IMR-90 (cell line): ENCODE data around the gene CD28. TPM values are rescaled to one million over a fixed set of nuclear protein-coding genes. Genes with fewer than 3 reads are reported as not detected.

Experiments
- ATAC-seq: fragments of 200-7000 bp; cut with Tn5 transposase; 2 replicates; pipeline ENCODE4 v1.9.1; 2020; ENCODE audit warnings: low read depth, mild to moderate bottlenecking, moderate library complexity
- BruUV-seq: library from RNA; stranded (reverse); fragments of 400-500 nt; replicated peaks from 2 replicates; lab custom pipeline; 2021; lab: Mats Ljungman, UMichigan
- CTCF ChIA-PET: fragments of 300-600 bp; formaldehyde crosslinking; extraction: SDS; loops from one replicate; lab custom pipeline; 2021; ENCODE audit warnings: antibody characterized with exemption; lab: Yijun Ruan, JAX
- POLR2A ChIA-PET: fragments of 300-600 bp; sonication (Branson Sonifier 250); formaldehyde crosslinking; loops from one replicate; lab custom pipeline; 2022; ENCODE audit warnings: antibody characterized with exemption; ENCODE audit not compliant: unreplicated experiment; lab: Charles Lee
- DNase-seq: peaks from one replicate; pipeline ENCODE4 v3.0.0; 2013
- H2AFZ ChIP-seq: replicated peaks from 2 replicates; pipeline ENCODE3; 2013; ENCODE audit warnings: low read length, mild to moderate bottlenecking; ENCODE audit not compliant: poor library complexity
- H2AK5ac ChIP-seq: 2 replicates; pipeline ENCODE4 v1.6.1; 2013; ENCODE audit warnings: low read depth, low read length, inconsistent platforms
- H2AK9ac ChIP-seq: replicated peaks from 2 replicates; pipeline ENCODE3; 2013; ENCODE audit warnings: mild to moderate bottlenecking, low read depth, low read length, moderate library complexity; ENCODE audit not compliant: poor library complexity
- H2BK120ac ChIP-seq: 2 replicates; pipeline ENCODE4 v1.6.1; 2013; ENCODE audit warnings: low read depth, low read length, inconsistent platforms
- H2BK15ac ChIP-seq: 3 replicates; pipeline ENCODE4 v1.6.1; 2013; ENCODE audit warnings: low read depth, low read length, inconsistent platforms
- H2BK20ac ChIP-seq: 2 replicates; pipeline ENCODE4 v1.6.1; 2013; ENCODE audit warnings: low read depth, mild to moderate bottlenecking, inconsistent platforms, low read length, moderate library complexity
- H2BK5ac ChIP-seq: 2 replicates; pipeline ENCODE4 v1.6.1; 2013; ENCODE audit warnings: mild to moderate bottlenecking, low read depth, low read length, inconsistent platforms; ENCODE audit not compliant: poor library complexity, severe bottlenecking
- H3K14ac ChIP-seq: replicated peaks from 2 replicates; pipeline ENCODE4 v1.6.1; 2013; ENCODE audit warnings: low read depth, low read length, inconsistent platforms
- H3K18ac ChIP-seq: 2 replicates; pipeline ENCODE4 v1.6.1; 2013; ENCODE audit warnings: low read depth, low read length, control low read depth
- H3K23ac ChIP-seq: 2 replicates; pipeline ENCODE4 v1.6.1; 2013; ENCODE audit warnings: low read depth, low read length, inconsistent platforms
- H3K27ac ChIP-seq: 2 replicates; pipeline ENCODE4 v1.5.1; 2013; ENCODE audit warnings: mild to moderate bottlenecking, control low read depth, low read length; ENCODE audit not compliant: insufficient read depth
- H3K27me3 ChIP-seq: 2 replicates; pipeline ENCODE4 v1.6.1; 2013; ENCODE audit warnings: low read length; ENCODE audit not compliant: control insufficient read depth, insufficient read depth
- H3K36me3 ChIP-seq: 2 replicates; pipeline ENCODE4 v1.6.1; 2013; ENCODE audit warnings: low read length, mixed read lengths; ENCODE audit not compliant: control insufficient read depth, insufficient read depth
- H3K4ac ChIP-seq: 2 replicates; pipeline ENCODE4 v1.6.1; 2013; ENCODE audit warnings: low read depth, low read length, inconsistent platforms
- H3K4me1 ChIP-seq: 2 replicates; pipeline ENCODE4 v1.6.1; 2013; ENCODE audit warnings: low read length, mixed read lengths; ENCODE audit not compliant: control insufficient read depth, insufficient read depth
- H3K4me2 ChIP-seq: 2 replicates; pipeline ENCODE4 v1.6.1; 2013; ENCODE audit warnings: low read depth, mild to moderate bottlenecking, control low read depth, low read length, moderate library complexity
- H3K4me3 ChIP-seq: 2 replicates; pipeline ENCODE4 v1.5.1; 2013; ENCODE audit warnings: low read depth, mild to moderate bottlenecking, control low read depth, low read length, moderate library complexity; ENCODE audit not compliant: insufficient read depth
- H3K56ac ChIP-seq: 2 replicates; pipeline ENCODE4 v1.6.1; 2013; ENCODE audit warnings: low read length, inconsistent platforms; ENCODE audit not compliant: insufficient read depth; ENCODE audit errors: extremely low read depth
- H3K79me1 ChIP-seq, 2 experiments: 2 replicates each; pipeline ENCODE4 v1.6.1; 2013; ENCODE audit warnings: low read length in 2 of 2, inconsistent platforms in 1 of 2, low read depth in 1 of 2
- H3K9ac ChIP-seq: 2 replicates; pipeline ENCODE4 v1.6.1; 2013; ENCODE audit warnings: low read depth, low read length, control low read depth
- H3K9me1 ChIP-seq: 2 replicates; pipeline ENCODE4 v1.6.1; 2013; ENCODE audit warnings: low read length, inconsistent platforms; ENCODE audit not compliant: insufficient read depth
- H3K9me3 ChIP-seq: 2 replicates; pipeline ENCODE4 v1.6.1; 2013; ENCODE audit warnings: low read length; ENCODE audit not compliant: control insufficient read depth, insufficient read depth
- H4K20me1 ChIP-seq: 2 replicates; pipeline ENCODE4 v1.6.1; 2013; ENCODE audit warnings: low read length, inconsistent platforms; ENCODE audit not compliant: insufficient read depth
- H4K5ac ChIP-seq: 2 replicates; pipeline ENCODE4 v1.6.1; 2013; ENCODE audit warnings: mild to moderate bottlenecking, low read depth, low read length, control low read depth
- H4K8ac ChIP-seq, 2 experiments: 2 replicates each; pipeline ENCODE4 v1.6.1; 2013; ENCODE audit warnings: low read depth in 2 of 2, low read length in 2 of 2, control low read depth in 1 of 2, inconsistent platforms in 1 of 2
- H4K91ac ChIP-seq: 2 replicates; pipeline ENCODE4 v1.6.1; 2013; ENCODE audit warnings: low read depth, low read length, inconsistent platforms; ENCODE audit not compliant: insufficient read depth
- BHLHE40 ChIP-seq: fragments of 150-350 bp; IDR thresholded peaks from 2 replicates; pipeline ENCODE4 v1.6.1; 2016; ENCODE audit warnings: mild to moderate bottlenecking, low read depth, low read length
- CHD1 ChIP-seq: IDR thresholded peaks from 2 replicates; pipeline ENCODE4 v1.6.1; 2012; ENCODE audit warnings: low read depth, low read length, improper control_type of control experiment
- FOS ChIP-seq: fragments of 150-350 bp; IDR thresholded peaks from 2 replicates; pipeline ENCODE4 v1.6.1; 2016; ENCODE audit warnings: low read depth, low read length
- MAFK ChIP-seq: IDR thresholded peaks from 2 replicates; pipeline ENCODE4 v1.6.1; 2012; ENCODE audit warnings: low read depth, low read length, improper control_type of control experiment
- MXI1 ChIP-seq: IDR thresholded peaks from 2 replicates; pipeline ENCODE4 v1.6.1; 2012; ENCODE audit warnings: low read depth, mild to moderate bottlenecking, low read length, moderate library complexity, borderline replicate concordance
- POLR2A ChIP-seq: IDR thresholded peaks from 2 replicates; pipeline ENCODE4 v1.6.1; 2012; ENCODE audit warnings: mild to moderate bottlenecking, low read depth, low read length
- whole genome bisulfite sequencing, 2 experiments: methylation state at CpG; one replicate each; pipeline versions ENCODE4 v1.1.5 to v1.1.7; 2013; ENCODE audit warnings: missing lambda C conversion rate in 2 of 2; ENCODE audit not compliant: insufficient read length in 1 of 2; ENCODE audit errors: extremely low coverage in 2 of 2; 5-methylcytosine and 5-hydroxymethylcytosine counted together
- dilution Hi-C: fragments of 300-500 bp; cut with HindIII; formaldehyde crosslinking; loops from one replicate; pipeline ENCODE4 v1.14.3; 2018; ENCODE audit warnings: low sequenced_read_pairs; ENCODE audit not compliant: unreplicated experiment
- in situ Hi-C: fragments of 300-500 bp; cut with MboI; formaldehyde crosslinking; loops from 3 replicates; pipeline ENCODE4 v1.14.3; 2019; ENCODE audit warnings: low sequenced_read_pairs, inconsistent platforms, mixed read lengths
- intact Hi-C: fragments of 100-400 bp; cut with micrococcal nuclease; formaldehyde crosslinking; loops from 2 replicates; pipeline ENCODE4 v1.10.0; 2022
- polyA plus RNA-seq, 3 experiments: library from polyadenylated mRNA; depleted of rRNA; stranded (reverse); fragments of >200 nt; gene quantifications; 2 replicates each; pipeline ENCODE4 v1.2.3, GENCODE V29; 2012; ENCODE audit warnings: low replicate concordance in 1 of 3
- total RNA-seq: library from RNA; depleted of rRNA; stranded (reverse); fragments of >200 nt; gene quantifications from 2 replicates; pipeline ENCODE4 v1.2.3, GENCODE V29; 2012
- TF ChIP-seq, protein P1 (sequence below): conservative IDR thresholded peaks from 2 replicates; pipeline ENCODE4 v1.5.1; 2012; ENCODE audit warnings: mild to moderate bottlenecking, low read depth, low read length, improper control_type of control experiment

CD28 gene
- total and polyA plus RNA-seq, 2 of the 4 experiments (the other 2 are of a cell fraction), result not detected

DNA sequence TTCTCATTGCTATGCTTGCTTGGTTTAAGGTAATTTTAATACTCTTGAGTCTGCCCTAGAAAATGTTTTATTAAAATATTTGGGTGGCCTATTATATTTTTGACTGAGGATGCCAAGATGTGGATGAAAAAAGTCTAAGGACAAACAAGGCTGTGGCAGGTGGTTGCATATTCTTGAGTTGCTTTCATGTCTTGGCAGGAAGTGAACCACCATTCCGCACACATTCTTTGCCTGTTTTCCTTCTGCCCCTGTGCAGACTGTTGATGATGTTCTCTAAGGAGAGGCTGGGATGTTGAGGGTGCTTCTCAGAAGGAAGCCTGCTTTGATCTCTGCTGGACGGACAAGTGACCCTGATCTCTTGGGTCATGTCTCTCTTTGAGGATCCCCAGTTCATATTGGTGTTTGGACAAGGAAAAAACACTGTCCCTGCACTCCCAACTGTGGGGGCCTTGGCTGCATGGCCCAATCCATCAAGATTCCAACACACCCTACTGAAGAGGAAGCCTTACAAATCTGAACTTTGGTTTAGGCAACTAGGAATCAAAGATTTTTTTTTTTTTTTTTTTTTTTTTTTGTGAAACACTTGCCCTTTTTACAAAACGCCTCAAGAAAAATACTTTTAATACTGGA lies 45.0 kb upstream of the CD28 start:
- Histone ChIP-seq H3K56ac (no peak overlapping the region), H3K4me3 (no peak overlapping the region), H4K5ac (no peak overlapping the region), H3K4me2 (no peak overlapping the region), H3K23ac (no peak overlapping the region), H3K27me3 (no peaks in the 10 kb centered on the region), H3K14ac (no peak overlapping the region), H4K91ac (no peak overlapping the region), H4K20me1 (no peaks in the 10 kb centered on the region), H3K27ac (no peak overlapping the region), H3K4me1 (no peaks in the 10 kb centered on the region), H2BK5ac (no peak overlapping the region), H3K9me1 (0 out of 2 replicates have a peak, but pooled peaks cover 5% of the 10 kb centered on the region), H2AK5ac (no peak overlapping the region), H2AK9ac (no peak overlapping the region), H3K9ac (no peak overlapping the region), H3K4ac (no peak overlapping the region), H3K36me3 (no peaks in the 10 kb centered on the region), H4K8ac (no peak overlapping the region), H3K9me3 (no peaks in the 10 kb centered on the region), H2AFZ (no peak overlapping the region), H2BK20ac (no peak overlapping the region), H3K18ac (no peak overlapping the region), H3K79me1 (no peaks in the 10 kb centered on the region), H2BK15ac (no peak overlapping the region), H2BK120ac (no peak overlapping the region)
- dilution Hi-C loops (no loop called here), intact Hi-C loops (no loop called here), in situ Hi-C loops (no loop called here)
- ChIA-PET CTCF (no interaction called here), POLR2A (no interaction called here)
- BruUV-seq, result no TSS peak
- no CpG with 5 or more reads among the region's 3 CpGs for WGBS, 2 experiments
- no peak for DNase-seq
- ATAC-seq, result no peak
- TF ChIP-seq MXI1 (no peak), POLR2A (no peak), FOS (no peak), CHD1 (no peak), MAFK (no peak), BHLHE40 (no peak)
- TF ChIP-seq, protein P1, sequence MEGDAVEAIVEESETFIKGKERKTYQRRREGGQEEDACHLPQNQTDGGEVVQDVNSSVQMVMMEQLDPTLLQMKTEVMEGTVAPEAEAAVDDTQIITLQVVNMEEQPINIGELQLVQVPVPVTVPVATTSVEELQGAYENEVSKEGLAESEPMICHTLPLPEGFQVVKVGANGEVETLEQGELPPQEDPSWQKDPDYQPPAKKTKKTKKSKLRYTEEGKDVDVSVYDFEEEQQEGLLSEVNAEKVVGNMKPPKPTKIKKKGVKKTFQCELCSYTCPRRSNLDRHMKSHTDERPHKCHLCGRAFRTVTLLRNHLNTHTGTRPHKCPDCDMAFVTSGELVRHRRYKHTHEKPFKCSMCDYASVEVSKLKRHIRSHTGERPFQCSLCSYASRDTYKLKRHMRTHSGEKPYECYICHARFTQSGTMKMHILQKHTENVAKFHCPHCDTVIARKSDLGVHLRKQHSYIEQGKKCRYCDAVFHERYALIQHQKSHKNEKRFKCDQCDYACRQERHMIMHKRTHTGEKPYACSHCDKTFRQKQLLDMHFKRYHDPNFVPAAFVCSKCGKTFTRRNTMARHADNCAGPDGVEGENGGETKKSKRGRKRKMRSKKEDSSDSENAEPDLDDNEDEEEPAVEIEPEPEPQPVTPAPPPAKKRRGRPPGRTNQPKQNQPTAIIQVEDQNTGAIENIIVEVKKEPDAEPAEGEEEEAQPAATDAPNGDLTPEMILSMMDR, result no peak
